Ovary (tissue), 3 donors: ENCODE measurements around the gene GTF2H3.

ENCODE experiments used
- CTCF ChIP-seq, 3 donors: fragments of 450-650 bp in 2 of 3; fragments of 200-600 bp in 1 of 3; IDR thresholded peaks; one replicate each; pipeline versions ENCODE4 v1.5.1 to v1.8.0; 2016 to 2022; ENCODE audit warnings: antibody characterized with exemption in 3 of 3, mild to moderate bottlenecking in 1 of 3
- POLR2A ChIP-seq: fragments of 450-650 bp; IDR thresholded peaks from one replicate; pipeline ENCODE4 v1.6.1; 2017; ENCODE audit warnings: antibody characterized with exemption, mild to moderate bottlenecking, moderate library complexity
- donor health status: DM: no; HTN: no; CAD: no.

DNA sequence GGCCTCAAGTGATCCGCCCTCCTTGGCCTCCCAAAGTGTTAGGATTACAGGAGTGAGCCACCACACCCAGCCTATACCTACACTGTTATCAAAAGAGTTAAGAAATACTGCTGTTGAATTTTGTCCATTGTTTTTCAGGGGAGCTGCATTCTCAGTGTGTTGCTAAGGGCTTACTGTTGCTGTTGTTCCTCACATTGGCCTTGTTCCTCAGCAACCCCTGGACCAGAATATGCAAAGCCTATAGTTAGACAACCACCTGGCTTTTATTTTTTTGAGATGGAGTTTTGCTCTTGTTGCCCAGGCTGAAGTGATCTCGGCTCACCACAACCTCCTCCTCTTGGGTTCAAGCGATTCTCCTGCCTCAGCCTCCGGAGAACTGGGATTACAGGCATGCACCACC, 73.8 kb downstream of the GTF2H3 start:
- TF ChIP-seq CTCF (IDR thresholded peaks at IDR 0.05) (no peak), POLR2A (no peak)
